HG03097 (cell line): ENCODE data around the gene MTG2.

Source experiments
- ATAC-seq: cut with Tn5 transposase; IDR thresholded peaks from one replicate; pipeline ENCODE4 v1.9.1; 2021; ENCODE audit not compliant: unreplicated experiment, low FRiP score

MTG2 gene

GRCh38 chr20:62217913-62218773, 35.3 kb downstream of the MTG2 start:
- ATAC-seq, result no peak

DNA sequence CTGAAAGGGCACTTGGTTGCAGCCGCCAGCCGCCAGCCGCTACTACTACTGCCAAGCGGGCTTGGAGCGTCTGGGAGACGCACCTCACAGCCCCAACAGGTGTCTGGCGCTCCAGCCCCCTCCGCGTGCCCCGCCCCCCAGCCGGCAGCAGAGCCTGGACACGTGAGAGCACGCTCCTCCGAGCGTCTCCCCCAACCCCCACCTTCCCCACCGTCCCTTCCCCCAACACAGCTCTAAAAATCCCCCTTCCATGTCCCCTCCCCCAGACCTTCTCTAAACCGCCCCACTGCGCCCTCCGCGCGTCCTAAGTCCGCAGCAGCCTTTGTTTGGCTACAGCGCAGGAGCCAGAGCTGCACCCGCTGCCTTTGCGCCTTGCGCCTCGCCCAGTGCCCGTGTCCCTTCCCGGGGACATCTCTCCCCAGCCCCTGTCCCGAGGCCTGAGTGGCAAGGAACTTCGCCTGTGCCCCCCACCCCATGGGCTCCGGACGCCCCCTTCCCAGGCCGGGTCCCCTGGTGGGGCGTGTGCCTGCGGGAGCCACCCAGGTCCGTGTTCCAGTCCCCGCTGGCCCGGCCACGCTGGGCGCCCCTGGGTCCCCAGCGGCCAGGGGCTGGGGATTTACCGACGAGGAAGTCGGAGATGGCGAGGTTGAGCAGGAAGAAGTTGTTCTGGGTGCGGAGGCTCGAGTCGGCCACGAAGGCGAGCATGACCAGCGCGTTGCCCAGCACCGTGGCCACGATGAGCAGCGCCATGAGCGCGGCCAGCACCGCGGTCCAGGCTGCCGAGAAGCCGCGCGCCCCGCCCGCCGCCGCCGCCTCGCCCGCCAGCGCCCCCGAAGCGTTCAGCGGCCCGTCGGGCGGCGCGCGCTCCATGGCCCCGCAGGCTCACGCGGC, 36.5 kb downstream of the MTG2 start:
- no peak for ATAC-seq

- no peak for ATAC-seq
Observed at GRCh38 chr20:62219992-62220665, 37.3 kb downstream of the MTG2 start, which contains the start of gene HRH3. Gene HRH3, minus strand, starts transcription at chr20:62220278. Its CDS starts 308 bp downstream, at chr20:62219970.

DNA sequence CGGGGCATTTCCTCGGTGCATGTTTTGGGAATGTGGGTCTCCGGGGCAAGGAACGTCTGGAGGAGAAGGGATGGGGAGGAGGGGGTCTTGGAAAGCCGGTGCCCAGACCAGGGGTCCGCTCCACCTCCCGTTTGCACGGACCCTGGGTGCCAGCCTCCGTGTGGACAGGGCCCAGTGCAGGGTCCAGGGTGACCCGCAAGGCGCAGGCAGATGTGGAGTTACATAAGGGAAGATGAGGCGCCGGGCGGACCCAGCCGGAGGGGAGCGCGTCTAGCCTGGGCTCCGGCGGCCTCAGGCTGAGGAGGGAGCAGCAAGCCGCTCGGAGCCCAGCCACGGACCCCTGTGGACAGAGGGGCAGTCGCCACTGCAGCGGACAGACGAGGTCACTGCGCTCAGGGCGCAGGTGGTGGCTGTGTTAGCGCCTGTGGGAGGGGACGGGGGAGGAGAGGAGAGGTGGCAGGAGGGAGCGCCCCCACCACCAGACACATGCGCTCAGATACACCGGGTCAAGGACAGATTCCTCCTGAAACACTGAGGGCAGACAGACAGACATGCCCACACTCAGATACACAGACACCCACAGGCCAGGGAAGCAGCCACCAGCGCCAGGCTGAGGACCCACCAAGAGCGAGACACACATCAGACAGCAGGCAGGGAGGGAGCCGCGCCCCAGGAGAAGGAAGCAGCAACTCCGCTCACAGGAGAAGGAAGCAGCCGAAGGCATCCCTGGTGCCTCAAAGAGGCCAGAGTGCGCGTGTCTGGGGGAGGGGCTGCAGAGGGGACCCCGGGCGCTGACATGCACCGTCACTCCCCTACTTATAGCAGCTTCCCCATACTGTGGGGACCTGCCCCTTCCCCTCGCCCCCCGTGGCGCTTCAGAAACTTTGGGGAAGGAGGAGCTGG, 38.1 kb downstream of the MTG2 start:
- ATAC-seq, result no peak

DNA sequence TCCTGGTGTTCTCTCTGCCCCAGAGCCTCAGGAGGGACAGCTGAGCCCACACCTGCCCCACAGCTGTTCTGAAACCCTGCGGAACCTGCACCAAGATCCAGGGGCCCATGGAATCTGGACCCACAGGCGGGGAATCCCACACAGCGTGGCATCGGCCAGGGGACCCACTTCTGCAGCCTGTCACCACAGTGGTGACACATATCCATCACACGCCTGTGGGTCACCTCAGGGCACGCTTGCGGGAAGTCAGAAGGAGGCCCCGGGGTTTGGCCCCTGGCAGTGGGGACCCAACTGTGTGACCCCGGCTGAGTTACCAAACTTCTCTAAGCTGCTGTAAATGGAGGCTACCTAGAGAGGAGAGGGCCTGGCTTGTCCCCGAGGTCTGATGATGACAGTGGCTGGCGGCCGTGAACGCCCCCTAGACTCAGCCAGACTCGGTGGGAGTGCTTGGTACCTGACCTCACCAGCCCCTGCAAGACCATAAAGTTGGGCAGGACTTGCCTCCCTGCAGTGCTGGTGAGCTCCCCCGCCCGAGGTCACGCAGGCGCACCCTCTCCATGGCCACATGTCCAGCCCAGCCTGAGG, 39.5 kb downstream of the MTG2 start:
- no peak for ATAC-seq

- ATAC-seq, result no peak
Observed at GRCh38 chr20:62222972-62223371, 40.1 kb downstream of the MTG2 start.

DNA sequence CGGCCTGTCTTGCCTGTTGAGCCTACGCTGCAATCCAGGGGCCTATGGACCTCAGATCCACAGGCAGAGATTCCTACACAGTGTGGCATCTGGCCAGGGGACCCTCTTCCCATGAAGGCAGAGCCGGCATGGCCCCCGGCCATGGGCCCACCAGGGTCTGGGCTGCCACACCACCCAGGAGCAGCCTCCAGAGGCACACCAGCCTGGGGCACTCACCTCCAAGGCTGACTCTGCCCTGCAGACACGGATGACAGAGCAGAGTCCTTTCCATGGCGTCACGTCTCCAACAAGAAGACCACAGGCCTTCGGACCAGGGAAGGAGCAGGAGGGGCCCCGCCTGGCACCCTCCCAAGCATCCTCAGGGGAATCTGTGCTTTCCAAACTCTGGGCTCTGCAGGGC, 40.7 kb downstream of the MTG2 start:
- ATAC-seq, result no peak

- ATAC-seq, result no peak
Observed at GRCh38 chr20:62224113-62224855, 41.5 kb downstream of the MTG2 start.

- no peak for ATAC-seq
Observed at GRCh38 chr20:62225026-62225425, 42.2 kb downstream of the MTG2 start.

DNA sequence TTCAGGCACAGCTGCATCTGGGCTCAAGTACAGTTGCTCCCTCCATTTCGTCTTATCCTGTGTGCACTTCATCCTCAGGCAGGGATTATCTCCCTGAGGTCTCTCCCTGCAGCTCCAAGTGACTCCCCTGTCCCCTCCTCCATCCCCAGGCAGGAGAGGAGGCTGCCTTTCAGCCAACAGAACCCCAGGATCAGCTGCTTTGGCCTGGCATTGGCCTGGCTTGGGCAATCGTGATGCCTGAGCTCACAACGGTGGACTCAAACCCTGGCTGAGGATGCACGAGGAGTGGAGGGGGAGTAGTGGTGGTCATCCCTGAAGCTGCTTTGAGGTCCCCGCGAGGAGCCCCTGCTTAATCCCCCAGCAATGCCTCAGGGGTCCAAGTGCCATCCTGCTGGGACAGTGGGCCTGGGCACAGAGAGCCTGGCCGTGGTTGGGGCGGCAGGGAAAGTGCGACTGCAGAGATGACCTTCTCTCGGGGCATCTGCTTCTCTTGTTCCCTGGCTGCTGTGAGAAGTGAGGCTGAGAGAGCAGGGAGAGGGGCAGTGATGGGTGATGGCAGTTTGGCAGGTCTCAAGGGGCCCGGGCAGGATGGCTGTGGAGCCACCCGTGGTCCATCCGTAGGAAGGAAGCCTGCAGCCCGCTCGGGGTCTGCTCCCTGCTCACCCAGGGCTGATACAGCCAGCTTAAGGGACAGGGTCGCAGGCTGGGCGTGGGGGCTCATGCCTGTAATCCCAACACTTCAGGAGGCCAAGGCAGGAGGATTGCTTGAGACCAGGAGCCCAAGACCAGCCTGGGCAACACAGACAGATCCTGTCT, 43.2 kb downstream of the MTG2 start:
- ATAC-seq, result no peak

DNA sequence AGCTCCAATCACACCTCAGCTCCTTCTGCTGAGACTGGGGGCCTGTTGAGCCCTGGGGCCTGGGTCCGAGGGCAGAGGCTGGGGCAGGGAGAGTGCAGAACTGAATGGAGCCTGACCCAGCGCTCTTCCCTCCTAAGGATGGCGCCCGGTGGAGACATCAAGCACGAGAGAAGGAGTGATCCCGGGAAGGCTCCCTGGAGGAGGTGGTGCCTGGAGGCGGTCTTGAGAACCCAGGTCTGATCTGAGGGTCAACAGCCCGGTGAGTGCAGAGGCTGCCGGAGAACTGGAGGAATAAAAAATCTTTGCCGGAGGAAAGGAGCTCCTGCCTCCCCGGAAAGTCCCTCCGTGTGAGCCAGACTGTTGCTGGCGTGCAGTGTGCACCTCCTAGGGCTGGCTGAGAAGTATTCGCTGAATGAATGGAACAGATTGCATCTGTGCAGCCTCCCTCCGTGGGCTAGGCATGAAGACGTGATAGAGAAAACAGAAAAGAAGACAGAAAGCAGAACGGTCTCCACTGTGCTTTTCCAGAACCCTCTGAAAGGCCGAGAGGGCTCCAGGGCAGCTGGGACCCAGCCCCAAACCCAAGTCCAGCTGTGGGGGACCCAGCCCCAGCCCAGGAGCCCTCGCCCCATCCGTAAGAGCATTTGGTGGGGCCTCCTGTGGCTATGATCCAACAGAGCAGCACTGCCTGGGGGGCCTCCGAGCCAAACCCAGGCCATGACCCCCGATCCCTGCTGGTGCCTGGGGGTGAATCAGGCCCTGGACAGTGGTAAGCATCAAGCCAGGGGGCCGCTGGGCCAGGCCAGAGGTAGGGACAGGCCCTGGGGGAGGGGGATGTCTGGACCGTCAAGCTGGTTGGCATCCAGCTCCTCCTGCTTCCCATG, 44.1 kb downstream of the MTG2 start:
- ATAC-seq, result no peak

GRCh38 chr20:62227591-62227976, 44.8 kb downstream of the MTG2 start:
- ATAC-seq, result no peak

DNA sequence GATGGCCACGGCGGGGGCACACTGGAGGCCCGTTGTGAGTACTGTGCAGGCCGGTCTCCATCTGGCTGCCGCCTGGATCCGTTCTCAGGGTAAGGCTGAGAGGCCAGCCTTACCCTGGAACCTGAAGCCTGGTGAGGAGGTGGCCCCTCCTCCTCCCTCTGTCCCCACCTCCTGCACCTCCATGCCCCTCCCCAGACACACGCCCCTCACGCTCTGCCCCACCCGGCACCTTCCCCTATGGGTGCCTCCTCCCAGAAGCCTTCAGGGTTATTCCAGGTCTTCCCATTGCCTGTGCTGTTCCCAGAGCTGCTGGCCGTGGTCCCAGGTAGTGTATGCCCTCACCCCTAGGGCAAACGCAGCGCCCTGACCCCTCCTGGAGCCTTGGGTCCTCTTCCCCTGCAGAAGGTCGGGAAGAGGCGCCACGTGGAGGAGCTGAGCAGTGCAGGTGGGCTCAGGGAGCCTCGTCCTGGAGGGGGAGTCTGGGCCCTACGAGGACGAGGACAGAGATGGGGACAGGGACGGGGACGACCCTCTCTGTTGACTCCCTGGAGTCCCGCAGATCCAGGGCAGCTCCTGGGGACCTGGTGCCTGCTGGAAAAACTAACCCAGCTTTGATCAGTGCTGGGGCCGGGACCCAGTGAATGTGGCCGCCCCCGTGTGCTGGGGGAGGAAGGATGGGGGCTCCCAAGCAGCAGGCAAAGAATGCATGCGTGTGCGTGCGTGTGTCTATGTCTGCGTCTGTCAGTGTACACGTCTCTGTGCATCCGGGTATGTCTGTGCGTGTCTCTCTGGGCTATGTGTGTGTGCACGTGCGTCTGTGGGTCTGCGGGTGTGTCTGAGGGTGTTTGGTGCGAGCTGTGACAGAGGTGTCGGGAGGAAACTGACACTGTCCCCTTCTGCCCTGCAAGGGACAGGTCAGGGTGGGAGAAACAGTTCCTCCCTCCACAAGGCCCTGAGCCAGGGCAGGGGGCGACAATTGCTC, 45.4 kb downstream of the MTG2 start:
- ATAC-seq, result no peak

DNA sequence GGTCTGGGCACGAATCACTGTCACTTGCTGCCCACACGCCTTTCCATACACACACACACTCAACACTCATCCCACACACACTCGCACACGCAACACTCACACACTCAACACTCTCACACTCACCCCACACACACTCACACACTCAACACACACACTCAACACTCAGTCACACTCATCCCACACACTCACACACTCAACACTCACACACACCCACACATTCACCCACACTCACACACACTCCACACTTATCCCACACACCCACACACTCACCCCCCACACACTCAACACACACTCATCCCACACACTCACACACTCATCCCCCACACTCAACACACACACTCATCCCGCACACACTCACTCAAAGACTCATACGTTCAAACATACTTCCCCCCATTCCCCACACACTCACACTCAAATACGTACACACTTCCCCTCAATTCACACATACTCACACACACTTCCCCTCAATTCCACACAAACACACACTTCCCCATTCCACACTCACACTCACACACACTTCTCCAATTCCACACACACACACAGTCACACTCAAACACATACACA, 46.2 kb downstream of the MTG2 start:
- ATAC-seq, result no peak

DNA sequence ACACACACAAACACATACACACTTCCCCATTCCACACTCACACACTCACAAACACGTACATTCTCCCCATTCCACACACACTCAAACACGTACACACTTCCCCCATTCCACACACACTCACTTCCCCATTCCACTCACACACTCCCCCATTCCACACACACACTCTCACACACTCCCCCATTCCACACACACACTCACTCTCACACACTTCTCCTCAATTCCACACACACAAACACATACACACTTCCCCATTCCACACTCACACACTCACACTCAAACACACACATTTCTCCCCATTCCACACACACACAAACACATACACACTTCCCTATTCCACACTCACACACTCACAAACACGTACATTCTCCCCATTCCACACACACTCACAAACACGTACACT, 46.8 kb downstream of the MTG2 start:
- no peak for ATAC-seq

DNA sequence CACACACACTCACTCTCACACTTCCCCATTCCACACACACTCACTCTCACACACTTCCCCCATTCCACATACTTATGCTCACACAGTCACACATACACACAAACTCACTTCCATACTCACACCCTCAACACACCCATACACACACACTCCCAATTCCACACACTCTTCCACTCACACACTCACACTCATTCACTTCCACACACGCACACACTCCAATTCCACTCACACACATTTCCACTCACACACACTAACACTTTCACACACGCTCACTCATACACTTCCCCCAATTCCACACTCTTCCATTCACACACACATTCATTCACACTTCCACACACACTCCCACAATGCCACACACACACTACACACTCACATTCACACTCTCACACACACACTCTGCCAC, 47.4 kb downstream of the MTG2 start:
- no peak for ATAC-seq
